ACHN (cell line): ENCODE measurements around the gene WNT8A.

Experiments used
- DNase-seq: peaks from one replicate; pipeline ENCODE4 v3.0.0-alpha.2; 2015
- in situ Hi-C: cut with HindIII; loops from 2 replicates; pipeline ENCODE4 v1.10.0; 2017; ENCODE audit warnings: low sequenced_read_pairs, low pct_ligation_motif_present, low pct_unique_long_range_greater_than_20kb

WNT8A gene

DNA sequence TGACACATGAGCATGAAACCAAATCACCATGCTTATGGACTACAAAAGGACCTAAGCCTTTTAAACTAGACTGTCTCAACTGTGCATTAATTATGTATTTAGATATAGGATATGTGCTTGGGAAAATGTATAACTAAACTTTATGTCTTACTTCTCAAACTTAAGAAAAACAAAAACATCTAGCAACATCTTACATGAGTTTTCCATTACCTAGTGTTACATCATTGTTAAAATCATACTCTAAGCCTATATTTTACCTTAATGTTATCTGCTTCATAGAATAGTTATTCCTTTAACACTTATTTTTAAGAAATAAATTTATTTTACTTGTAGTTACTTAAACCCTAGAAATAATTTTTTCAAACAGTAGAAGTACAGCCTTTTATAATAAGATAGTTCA lies 31.4 kb downstream of the WNT8A start:
- DNase-seq, result no peak
- in situ Hi-C loops, result no loop called here

DNA sequence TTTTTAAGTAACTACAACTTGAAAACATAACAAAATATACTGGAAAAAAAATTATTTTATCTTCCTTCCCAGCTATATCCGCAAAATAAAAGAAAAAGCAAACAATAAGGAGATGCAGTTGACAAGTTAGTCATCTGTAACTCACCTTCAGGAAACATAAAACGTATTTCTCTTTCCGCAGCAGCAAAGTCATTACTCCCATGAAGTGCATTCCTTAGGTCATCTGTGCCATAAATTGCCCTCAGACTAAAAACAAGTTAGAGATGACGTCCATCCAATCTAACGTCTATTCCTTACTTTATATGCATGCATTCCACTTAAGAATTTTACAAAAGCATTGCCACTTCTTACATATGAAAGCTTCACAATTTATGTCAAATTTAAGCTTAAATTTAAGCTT lies 44.5 kb downstream of the WNT8A start:
- in situ Hi-C loops, result no loop called here

DNA sequence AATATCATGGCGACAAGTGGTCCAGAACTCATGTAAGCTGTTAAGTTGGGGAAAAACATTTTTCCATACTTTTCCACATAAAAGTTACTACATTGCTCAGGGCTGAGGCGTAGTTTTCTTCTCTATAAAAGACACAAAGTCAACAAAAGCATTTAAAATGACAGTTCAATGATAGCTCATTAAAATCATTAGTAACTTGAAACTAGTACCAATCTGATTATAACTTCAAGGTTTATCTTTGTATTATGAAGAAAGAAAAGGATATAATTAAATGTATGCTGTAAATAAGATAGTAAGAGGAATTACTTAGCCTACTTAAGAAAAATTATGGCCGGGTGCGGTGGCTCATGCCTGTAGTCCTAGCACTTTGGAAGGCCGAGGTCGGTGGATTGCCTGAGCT lies 45.5 kb downstream of the WNT8A start:
- no peak for DNase-seq
- in situ Hi-C loops, result no loop called here

More for the DNA sequence above, 44.5 kb downstream of the WNT8A start:
- no peak for DNase-seq

DNA sequence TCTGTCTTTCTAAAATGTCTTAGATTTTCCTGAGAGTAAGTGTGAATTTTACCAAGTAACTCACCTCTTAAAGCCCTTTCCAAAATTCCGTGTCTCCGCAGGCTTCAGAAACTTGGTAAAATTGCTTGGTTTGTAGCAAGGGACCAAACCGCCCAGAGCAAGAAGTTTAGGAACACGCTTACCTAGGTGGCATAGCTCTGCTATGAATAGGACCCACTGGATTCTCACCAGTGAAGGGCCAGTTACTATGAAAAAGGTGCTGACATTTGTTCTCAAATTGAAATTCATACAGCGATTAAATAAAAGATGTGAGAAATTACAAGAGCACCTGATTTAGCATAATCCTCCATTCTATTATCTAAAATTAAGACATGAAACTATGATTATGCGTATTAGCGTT lies 48.7 kb downstream of the WNT8A start:
- DNase-seq, result no peak
- in situ Hi-C loops, result no loop called here

DNA sequence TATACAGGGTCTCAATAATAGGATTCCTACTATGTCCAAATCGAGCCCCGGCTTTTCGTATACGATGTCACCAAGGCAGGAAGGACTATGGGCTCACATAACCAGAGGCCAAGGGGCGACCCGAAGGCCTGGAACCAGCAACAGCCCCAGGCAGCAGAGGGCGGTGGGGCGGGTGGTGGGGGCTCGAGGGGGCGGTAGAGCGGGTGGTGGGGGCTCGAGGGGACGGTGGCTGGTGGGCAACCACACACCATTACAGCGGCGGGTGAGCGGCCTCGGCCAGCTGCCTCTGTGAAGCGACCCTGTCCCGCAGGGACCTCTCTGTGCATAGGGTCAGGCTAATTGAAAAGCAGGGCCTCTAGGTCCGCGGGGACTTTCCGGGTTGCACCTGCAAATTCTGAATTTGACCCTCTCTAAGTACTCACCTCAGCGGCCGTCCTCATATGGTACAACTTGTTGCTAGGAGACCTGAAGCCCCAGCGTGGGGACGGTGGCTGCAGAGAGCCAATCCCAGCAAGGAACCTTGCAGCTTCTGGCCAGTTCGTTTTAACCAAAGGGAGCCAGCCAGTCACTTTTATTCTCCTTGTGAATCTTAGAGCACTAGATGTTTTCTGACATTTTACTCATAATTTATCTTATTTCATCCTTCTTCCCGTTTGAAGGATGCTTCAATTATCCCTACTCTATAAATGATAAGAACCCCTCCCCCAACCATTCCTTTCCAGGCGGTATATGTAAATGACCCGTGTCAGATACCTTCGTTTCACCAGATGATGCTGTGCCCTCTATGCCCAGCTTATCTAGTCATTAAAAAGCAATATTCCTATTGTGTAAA lies 55.3 kb downstream of the WNT8A start, which contains the start of gene NME5:
Gene NME5, minus strand, starts transcription at position 480 of the 832 bp plus-strand sequence. CDS start 648 bp downstream, outside the sequence.
- DNase-seq, result peak; percentile 60
- in situ Hi-C loops, result no loop called here

DNA sequence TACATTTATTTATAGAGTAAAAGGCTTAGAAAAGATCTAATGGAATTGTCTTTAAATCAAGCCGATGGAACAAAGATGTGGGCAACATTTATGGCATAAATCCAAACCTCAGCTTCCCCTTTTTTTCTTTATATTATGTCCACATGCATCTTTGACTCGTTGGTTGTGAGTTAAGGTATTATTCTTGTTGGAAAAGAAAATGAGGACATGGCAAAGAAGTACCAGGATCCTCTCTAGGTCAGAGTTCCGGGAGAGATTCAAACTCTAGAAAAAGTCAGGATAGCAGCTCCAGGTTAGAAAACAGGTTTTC lies 55.9 kb downstream of the WNT8A start:
- DNase-seq, result no peak
- in situ Hi-C loops, result no loop called here

DNA sequence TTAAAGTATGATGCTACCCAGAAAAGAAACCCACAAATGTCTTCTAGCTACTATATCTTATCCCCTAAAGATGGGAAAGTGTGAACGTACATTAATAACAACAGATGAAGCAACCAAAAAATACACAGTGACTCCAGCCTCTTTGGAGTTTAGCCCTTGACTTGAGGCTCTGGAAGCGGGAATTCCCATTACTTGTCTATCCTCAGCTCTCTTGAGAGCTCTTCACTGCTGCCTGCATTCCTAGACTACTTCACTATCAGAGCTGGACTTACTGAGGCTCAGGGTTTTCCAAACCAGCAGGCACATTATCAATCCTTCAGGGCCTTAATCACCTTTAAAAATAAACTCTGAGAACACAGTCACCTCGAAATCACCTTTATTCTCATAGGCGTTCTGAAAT lies 56.4 kb downstream of the WNT8A start:
- no peak for DNase-seq
- in situ Hi-C loops, result no loop called here
